Right lobe of liver (tissue), 4 donors: ENCODE measurements around the gene RGPD8.

ENCODE experiments used
- POLR2A ChIP-seq: fragments of 450-650 bp; IDR thresholded peaks from one replicate; pipeline ENCODE4 v1.6.1; 2017; ENCODE audit warnings: antibody characterized with exemption, mild to moderate bottlenecking
- TF ChIP-seq, protein P1 (sequence below), 4 donors: fragments of 200-600 bp in 3 of 4; fragments of 450-650 bp in 1 of 4; IDR thresholded peaks; one replicate each; pipeline versions ENCODE4 v1.5.1 to v1.8.0; 2016 to 2022; ENCODE audit warnings: antibody characterized with exemption in 4 of 4, mild to moderate bottlenecking in 2 of 4
- donor health status: DM: no; HTN: no; CAD: no.
- donor health status: DM: no; HTN: no; CAD: no.
- donor health status: DM: no; HTN: yes; CAD: no.

DNA sequence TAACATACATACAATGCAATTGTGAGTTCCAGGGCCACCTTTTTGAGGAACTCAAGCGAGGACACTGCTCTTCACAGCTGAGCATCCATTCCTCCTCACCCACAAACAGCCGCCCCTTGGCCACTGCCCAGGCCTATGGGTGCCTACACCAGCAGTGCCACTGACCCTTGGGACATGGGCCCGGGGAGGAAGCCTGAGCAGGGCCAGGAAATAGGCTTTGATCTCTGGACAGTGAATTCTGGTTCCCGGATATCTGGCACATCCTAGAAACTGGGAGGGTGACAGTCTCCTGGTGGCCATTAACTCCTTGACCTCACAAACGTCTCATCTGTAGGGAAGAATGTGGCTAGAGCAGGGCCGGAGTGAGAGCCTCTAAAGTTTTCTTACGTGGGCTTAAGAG, 43.0 kb upstream of the RGPD8 start:
- no peak for TF ChIP-seq POLR2A
- TF ChIP-seq, protein P1, sequence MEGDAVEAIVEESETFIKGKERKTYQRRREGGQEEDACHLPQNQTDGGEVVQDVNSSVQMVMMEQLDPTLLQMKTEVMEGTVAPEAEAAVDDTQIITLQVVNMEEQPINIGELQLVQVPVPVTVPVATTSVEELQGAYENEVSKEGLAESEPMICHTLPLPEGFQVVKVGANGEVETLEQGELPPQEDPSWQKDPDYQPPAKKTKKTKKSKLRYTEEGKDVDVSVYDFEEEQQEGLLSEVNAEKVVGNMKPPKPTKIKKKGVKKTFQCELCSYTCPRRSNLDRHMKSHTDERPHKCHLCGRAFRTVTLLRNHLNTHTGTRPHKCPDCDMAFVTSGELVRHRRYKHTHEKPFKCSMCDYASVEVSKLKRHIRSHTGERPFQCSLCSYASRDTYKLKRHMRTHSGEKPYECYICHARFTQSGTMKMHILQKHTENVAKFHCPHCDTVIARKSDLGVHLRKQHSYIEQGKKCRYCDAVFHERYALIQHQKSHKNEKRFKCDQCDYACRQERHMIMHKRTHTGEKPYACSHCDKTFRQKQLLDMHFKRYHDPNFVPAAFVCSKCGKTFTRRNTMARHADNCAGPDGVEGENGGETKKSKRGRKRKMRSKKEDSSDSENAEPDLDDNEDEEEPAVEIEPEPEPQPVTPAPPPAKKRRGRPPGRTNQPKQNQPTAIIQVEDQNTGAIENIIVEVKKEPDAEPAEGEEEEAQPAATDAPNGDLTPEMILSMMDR (IDR thresholded peaks at IDR 0.05) = no peak
